Left lobe of liver (tissue), 2 donors: ENCODE measurements around the gene RPH3AL. TPM values are rescaled to one million over a fixed set of nuclear protein-coding genes. Genes with fewer than 3 reads are reported as not detected.

Experiments used
- ATAC-seq: fragments of 200-7000 bp; cut with Tn5 transposase; one replicate; pipeline ENCODE4 v1.9.1; 2020; ENCODE audit warnings: mild to moderate bottlenecking, moderate library complexity
- DNase-seq: peaks from one replicate; pipeline ENCODE4 v3.0.0-alpha.2; 2020; ENCODE audit warnings: low spot score
- total RNA-seq: library from RNA; stranded (reverse); gene quantifications from one replicate; pipeline ENCODE4 v1.2.1, GENCODE V29; 2021
- donor health status: DM: no; HTN: no; CAD: no; lungs with moderate emphysema.
- donor health status: DM: no; HTN: yes; CAD: no.

The RPH3AL gene
- total RNA-seq, 1 donor from 2014 or later = 87.4 TPM

DNA sequence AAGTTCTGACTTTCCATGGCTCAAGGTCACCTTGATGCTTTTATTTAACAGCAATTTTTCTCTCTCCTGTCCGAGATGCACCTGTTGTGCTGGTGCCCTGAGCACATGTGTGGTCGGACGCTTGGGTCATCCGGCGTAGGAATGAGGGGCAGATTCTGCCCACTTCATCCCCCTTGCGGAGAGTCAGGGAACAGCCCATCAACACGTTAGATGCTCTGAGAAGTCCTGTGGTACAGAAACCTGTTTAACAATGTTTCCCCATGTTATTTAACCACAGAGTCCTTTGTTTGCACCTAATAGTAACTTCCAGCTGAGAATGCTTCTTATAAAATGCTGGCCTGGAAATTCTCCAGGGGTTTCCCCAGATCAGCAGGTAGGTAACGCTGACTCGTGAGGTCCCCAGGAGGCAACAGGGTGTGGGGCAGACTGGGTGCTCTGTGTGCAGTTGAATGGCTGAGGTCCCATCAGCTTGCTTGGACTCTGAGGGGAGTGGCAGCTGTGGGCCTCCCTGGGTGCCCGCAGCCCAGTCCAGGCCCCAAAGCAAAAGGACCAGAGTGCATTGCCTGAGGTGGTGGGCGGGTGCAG, 189.0 kb downstream of the RPH3AL start:
- no peak for ATAC-seq
- no peak for DNase-seq

DNA sequence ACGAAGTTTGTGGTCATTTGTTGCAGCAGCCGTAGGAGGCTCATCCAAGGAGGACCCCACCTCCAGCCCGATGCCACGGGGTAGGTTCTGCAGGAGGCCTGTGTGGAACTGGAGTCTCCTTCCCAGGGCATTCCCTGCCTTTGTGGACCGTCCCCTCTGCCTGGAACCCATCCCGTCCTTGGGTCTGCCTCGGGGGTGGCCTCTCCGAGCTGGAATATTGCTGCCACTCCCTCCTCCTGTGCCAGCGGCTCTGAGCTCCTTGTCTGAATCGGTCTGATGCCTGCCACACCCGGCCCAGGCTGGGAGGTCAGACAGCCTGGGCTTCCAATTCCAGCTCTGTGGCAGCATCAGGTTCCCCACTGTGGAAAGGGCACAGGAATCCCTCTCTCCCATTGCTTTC, 189.9 kb downstream of the RPH3AL start:
- ATAC-seq (no peak), DNase-seq (no peak)

Other genes starting within 250 kb of the RPH3AL start
- not detected for gene SCGB1C2, start 215.2 kb downstream of the RPH3AL start, total RNA-seq
- gene DOC2B, start 171.2 kb downstream of the RPH3AL start, total RNA-seq = 0.68 TPM
- gene RFLNB, start 93.1 kb upstream of the RPH3AL start, total RNA-seq = 1.7 TPM